Measurements from ENCODE around the gene CPA4. TPM values are rescaled to one million over a fixed set of nuclear protein-coding genes. Genes with fewer than 3 reads are reported as not detected.

CPA4 gene
- total RNA-seq, 4 donors from 2014 or later = not detected

DNA sequence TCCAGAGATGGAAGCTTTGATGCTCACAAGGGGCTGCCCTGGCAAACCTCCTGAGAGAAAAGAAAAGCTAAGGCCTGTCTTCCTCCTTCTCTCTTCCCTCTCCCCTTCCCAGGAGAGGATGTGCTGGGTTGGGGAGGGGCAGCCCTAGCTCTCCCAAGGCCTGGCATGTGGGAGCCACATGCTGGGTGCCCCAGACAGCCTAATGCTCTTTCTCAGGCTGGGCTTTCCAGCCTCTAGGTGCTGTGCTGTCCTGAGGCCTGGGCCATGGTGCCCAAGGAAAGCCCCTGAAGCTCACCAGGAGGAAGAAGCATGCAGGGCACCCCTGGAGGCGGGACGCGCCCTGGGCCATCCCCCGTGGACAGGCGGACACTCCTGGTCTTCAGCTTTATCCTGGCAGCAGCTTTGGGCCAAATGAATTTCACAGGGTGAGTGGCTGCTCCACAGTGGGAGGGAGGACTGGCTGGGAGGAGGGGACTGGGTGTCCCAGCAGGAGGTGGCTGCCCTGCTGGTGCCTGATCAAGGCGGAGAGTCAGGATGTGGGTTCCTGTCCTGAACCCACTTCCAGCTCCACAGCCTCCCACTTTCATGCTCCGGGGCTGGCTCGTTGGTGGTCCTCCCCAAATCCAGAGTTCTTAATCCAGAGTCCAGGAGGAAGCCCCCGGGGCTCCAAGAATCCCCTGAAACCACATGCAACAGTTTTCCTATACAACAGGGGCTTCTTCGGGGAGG, 53.4 kb downstream of the CPA4 start:
- Histone ChIP-seq H3K36me3 (no peaks in the 10 kb centered on the region), H3K9me3 (no peaks in the 10 kb centered on the region), H3K4me1 (peaks cover 0 to 3% (median 0%) of the 10 kb centered on the region in 4 donors), H3K4me3 (no peak overlapping the region), H3K27ac (no peak overlapping the region), H3K27me3 (no peaks in the 10 kb centered on the region)
- TF ChIP-seq POLR2A (IDR thresholded peaks at IDR 0.05) = no peak
- TF ChIP-seq, protein P1, sequence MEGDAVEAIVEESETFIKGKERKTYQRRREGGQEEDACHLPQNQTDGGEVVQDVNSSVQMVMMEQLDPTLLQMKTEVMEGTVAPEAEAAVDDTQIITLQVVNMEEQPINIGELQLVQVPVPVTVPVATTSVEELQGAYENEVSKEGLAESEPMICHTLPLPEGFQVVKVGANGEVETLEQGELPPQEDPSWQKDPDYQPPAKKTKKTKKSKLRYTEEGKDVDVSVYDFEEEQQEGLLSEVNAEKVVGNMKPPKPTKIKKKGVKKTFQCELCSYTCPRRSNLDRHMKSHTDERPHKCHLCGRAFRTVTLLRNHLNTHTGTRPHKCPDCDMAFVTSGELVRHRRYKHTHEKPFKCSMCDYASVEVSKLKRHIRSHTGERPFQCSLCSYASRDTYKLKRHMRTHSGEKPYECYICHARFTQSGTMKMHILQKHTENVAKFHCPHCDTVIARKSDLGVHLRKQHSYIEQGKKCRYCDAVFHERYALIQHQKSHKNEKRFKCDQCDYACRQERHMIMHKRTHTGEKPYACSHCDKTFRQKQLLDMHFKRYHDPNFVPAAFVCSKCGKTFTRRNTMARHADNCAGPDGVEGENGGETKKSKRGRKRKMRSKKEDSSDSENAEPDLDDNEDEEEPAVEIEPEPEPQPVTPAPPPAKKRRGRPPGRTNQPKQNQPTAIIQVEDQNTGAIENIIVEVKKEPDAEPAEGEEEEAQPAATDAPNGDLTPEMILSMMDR (IDR thresholded peaks at IDR 0.05) = no peak
- DNase-seq = no peak

DNA sequence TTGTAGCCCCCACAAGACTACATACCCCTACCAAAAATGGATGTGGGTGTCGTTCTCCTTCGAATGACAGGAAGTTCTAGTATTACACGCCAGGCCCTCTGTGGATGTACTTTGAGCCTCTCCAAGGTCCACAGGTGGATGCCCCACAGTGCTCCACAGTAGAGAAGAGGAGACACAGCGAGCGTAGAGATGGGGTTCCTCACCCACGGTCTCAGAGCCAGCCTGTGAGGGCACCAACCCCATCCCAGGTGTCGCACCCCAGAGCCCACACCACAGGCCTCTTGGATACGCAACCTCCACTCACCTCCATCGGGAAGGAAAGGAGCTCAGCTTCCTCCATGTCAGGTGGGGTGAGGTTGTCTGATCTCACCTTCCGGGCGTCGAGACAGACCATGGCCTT, 54.0 kb downstream of the CPA4 start:
- H3K27me3 ChIP-seq = no peaks in the 10 kb centered on the region
- no peak overlapping the region for H3K27ac ChIP-seq
- TF ChIP-seq POLR2A (IDR thresholded peaks at IDR 0.05) = no peak
- TF ChIP-seq, protein P1 (IDR thresholded peaks at IDR 0.05) = no peak

DNA sequence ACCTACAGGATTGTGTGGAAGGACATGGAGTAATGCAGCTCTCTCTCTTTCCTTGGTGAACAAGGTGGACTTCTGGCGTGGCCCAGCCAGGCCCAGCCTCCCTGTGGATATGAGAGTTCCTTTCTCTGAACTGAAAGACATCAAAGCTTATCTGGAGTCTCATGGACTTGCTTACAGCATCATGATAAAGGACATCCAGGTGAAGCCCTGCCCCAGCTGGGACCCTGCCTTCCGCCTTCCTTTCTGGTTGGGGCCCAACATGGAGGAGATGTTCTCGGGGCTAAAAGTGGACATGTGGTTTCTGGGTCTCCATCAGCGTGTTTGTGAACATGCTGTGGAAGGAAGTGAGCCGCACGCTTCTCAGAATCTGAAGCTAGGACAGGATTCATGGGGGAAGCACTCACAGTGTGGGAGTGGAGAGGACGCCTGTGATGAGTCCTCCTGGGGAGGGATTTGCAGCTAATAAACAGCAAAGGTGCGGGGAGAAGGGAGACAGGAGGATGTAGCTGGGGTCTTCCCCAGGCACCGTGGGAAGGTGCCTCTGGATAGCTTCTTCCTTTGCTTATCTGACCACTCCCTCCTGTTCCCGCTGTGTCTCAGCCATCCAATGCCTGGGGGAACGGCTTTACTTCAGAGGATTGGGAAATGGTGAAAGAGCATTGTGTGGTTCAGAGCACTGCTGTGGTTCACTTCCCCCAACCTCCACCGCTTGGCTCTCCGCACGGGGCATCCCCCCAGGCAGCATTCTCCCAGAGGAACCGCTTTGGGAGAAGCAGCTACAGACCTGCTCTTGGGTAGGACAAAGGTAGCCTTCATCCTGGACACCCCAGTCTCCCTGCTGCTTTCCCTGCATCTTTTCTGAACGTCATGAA, 57.2 kb downstream of the CPA4 start:
- TF ChIP-seq, protein P1 (IDR thresholded peaks at IDR 0.05) = no peak
- no peak for TF ChIP-seq POLR2A (IDR thresholded peaks at IDR 0.05)
- no peaks in the 10 kb centered on the region for H3K27me3 ChIP-seq
- peak overlapping the region in 1 of 4 donors; percentile 52 for H3K27ac ChIP-seq
- DNase-seq = no peak
- H3K36me3 ChIP-seq = no peaks in the 10 kb centered on the region
- H3K4me3 ChIP-seq = no peak overlapping the region
- peaks cover 0 to 3% (median 0%) of the 10 kb centered on the region in 4 donors for H3K4me1 ChIP-seq
- no peaks in the 10 kb centered on the region for H3K9me3 ChIP-seq

More for the DNA sequence above, 54.0 kb downstream of the CPA4 start:
- peaks cover 0 to 3% (median 0%) of the 10 kb centered on the region in 4 donors for H3K4me1 ChIP-seq
- no peak for DNase-seq
- H3K4me3 ChIP-seq = no peak overlapping the region
- no peaks in the 10 kb centered on the region for H3K9me3 ChIP-seq
- no peaks in the 10 kb centered on the region for H3K36me3 ChIP-seq

DNA sequence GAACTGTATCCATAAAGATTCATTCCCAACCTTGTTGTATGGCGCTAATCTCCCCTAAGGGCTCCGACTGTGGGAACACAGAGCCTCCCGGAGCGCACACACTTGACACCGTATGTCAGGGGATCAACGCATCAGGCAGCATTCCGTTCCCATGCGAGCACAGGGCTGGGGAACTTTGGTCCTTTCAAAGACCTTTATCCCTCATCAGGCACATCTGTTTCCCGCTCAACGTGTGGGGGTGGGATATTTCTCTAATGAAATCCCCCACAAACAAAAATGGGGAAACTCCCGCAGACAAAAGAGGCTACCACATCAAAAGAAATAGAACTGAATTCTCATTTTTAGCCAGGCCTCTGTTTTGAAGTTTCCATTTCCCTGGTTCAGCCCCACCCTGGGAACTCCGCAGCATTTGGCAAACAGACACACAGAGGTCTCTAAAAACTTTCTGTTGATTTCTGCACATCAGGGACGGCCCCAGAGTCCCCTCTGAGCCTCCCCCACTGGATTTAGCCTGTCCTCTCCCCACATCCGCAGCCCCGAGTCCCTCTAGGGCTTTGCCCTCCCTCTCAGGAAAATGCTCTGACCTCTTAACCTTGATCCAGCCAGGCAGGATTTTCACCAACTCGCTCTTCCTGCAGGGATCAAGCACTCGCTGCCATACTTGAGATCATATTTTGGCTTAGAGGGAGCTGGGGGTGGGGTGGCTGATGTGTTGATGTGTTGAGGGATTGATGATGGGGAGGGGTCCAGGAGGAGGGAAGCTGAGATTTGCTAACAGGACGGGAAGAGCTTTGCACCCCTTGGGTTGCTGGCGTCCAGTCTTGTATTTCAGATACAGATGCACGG, 58.2 kb downstream of the CPA4 start:
- Histone ChIP-seq H3K9me3 (no peaks in the 10 kb centered on the region), H3K4me1 (peaks cover 0 to 3% (median 0%) of the 10 kb centered on the region in 4 donors), H3K27ac (peak overlapping the region in 2 of 4 donors; percentile 52 to 59), H3K27me3 (no peaks in the 10 kb centered on the region), H3K36me3 (no peaks in the 10 kb centered on the region), H3K4me3 (no peak overlapping the region)
- no peak for DNase-seq
- no peak for TF ChIP-seq POLR2A (IDR thresholded peaks at IDR 0.05)
- TF ChIP-seq, protein P1 (IDR thresholded peaks at IDR 0.05) = no peak

DNA sequence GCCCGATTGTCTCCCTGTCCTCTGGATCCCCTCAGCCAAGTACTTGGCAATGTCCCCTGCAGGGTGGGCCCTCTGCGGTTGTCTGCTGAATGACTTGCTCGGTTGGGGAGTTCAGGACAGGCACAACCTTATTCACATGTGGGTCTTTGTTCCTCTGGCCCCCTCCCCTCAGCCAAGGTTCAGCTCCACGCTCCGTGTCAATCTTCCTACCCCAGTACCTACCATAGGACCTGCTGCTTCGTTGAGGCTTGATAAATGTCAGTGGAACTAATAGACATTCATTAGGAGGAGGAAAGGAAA, 58.8 kb downstream of the CPA4 start:
- no peaks in the 10 kb centered on the region for H3K27me3 ChIP-seq
- H3K4me1 ChIP-seq = peaks cover 0 to 3% (median 0%) of the 10 kb centered on the region in 4 donors
- no peaks in the 10 kb centered on the region for H3K36me3 ChIP-seq
- H3K9me3 ChIP-seq = no peaks in the 10 kb centered on the region
- no peak overlapping the region for H3K4me3 ChIP-seq
- no peak for DNase-seq
- peak overlapping the region in 3 of 4 donors; percentile 42 to 59 (median 52) for H3K27ac ChIP-seq
- TF ChIP-seq, protein P1 (IDR thresholded peaks at IDR 0.05) = no peak
- no peak for TF ChIP-seq POLR2A (IDR thresholded peaks at IDR 0.05)

All from Peyer's patch (tissue), 4 donors.